Measurements from ENCODE around the gene DRICH1.

DNA sequence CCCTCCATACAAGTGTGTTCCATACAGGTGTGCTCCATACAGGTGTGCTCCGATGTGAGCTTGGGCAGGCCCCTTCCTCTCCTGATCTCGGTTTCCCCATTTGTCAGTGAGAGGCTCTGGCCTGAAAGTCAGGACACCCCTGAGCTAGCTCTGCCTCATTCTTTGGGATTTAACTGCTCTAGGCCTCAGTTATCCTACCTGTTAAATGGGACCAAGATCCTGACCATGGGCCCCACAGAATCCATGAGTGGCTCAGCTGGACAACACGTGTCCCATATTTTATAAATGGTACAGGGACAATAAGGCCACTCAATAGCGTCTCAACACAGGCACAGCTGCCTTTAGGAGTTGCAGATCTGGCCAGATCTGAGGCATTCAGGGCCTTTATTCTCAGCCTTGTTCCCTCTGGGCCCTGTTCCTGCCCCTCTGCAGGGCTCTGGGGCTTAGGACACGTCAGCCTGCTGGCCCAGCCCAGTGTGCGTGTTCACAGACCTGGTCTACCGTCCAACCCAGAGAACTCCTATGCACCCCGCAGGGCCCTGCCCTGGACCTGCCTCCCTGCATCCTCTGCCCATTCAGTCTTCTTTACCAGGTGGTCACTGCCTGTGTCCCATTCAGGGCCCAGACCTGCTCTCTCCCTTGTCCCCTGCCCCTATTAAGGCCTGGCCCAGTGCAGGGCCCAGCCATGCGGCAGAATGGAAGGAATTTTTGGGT, 33.2 kb downstream of the DRICH1 start:
- TF ChIP-seq, protein P1, sequence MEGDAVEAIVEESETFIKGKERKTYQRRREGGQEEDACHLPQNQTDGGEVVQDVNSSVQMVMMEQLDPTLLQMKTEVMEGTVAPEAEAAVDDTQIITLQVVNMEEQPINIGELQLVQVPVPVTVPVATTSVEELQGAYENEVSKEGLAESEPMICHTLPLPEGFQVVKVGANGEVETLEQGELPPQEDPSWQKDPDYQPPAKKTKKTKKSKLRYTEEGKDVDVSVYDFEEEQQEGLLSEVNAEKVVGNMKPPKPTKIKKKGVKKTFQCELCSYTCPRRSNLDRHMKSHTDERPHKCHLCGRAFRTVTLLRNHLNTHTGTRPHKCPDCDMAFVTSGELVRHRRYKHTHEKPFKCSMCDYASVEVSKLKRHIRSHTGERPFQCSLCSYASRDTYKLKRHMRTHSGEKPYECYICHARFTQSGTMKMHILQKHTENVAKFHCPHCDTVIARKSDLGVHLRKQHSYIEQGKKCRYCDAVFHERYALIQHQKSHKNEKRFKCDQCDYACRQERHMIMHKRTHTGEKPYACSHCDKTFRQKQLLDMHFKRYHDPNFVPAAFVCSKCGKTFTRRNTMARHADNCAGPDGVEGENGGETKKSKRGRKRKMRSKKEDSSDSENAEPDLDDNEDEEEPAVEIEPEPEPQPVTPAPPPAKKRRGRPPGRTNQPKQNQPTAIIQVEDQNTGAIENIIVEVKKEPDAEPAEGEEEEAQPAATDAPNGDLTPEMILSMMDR (IDR thresholded peaks at IDR 0.05): no peak
- TF ChIP-seq POLR2A (IDR thresholded peaks at IDR 0.05): no peak
